Right atrium auricular region (tissue), 2 donors: ENCODE data around the gene XRRA1. TPM values are rescaled to one million over a fixed set of nuclear protein-coding genes. Genes with fewer than 3 reads are reported as not detected.

Experiments used
- DNase-seq: peaks from one replicate; pipeline ENCODE4 v3.0.0-alpha.2; 2019; ENCODE audit warnings: low spot score
- H3K27ac ChIP-seq, 2 donors: fragments of 200-600 bp; sonication (generic); 1 replicate in 1 of 2; 2 replicates in 1 of 2; pipeline ENCODE4 v1.5.1; 2016 to 2019
- H3K27me3 ChIP-seq, 2 donors: fragments of 200-600 bp; sonication (generic); one replicate each; pipeline versions ENCODE4 v1.5.1 to v1.6.0; 2017 to 2019
- H3K36me3 ChIP-seq: fragments of 200-600 bp; sonication (generic); one replicate; pipeline ENCODE4 v1.5.1; 2016
- H3K4me1 ChIP-seq, 2 donors: fragments of 200-600 bp; sonication (generic); one replicate each; pipeline versions ENCODE4 v1.5.1 to v1.6.0; 2017 to 2019
- H3K4me3 ChIP-seq, 2 donors: fragments of 200-600 bp; sonication (generic); 1 replicate in 1 of 2; 2 replicates in 1 of 2; pipeline ENCODE4 v1.5.1; 2017 to 2019; ENCODE audit warnings: mild to moderate bottlenecking in 1 of 2, moderate library complexity in 1 of 2
- H3K9me3 ChIP-seq, 2 donors: fragments of 200-600 bp; sonication (generic); one replicate each; pipeline ENCODE4 v1.5.1; 2019
- total RNA-seq, 2 donors: library from RNA; depleted of rRNA; stranded (reverse); fragments of >200 nt; gene quantifications; one replicate each; pipeline ENCODE4 v1.1.0, GENCODE V29; 2016
- TF ChIP-seq, protein P1 (sequence below), 2 donors: fragments of 200-600 bp; sonication (generic); IDR thresholded peaks; one replicate each; pipeline ENCODE4 v1.5.1; 2019; ENCODE audit warnings: antibody characterized with exemption in 2 of 2

The XRRA1 gene
- total RNA-seq, 2 donors from 2014 or later = 6.8 to 8.1 TPM

DNA sequence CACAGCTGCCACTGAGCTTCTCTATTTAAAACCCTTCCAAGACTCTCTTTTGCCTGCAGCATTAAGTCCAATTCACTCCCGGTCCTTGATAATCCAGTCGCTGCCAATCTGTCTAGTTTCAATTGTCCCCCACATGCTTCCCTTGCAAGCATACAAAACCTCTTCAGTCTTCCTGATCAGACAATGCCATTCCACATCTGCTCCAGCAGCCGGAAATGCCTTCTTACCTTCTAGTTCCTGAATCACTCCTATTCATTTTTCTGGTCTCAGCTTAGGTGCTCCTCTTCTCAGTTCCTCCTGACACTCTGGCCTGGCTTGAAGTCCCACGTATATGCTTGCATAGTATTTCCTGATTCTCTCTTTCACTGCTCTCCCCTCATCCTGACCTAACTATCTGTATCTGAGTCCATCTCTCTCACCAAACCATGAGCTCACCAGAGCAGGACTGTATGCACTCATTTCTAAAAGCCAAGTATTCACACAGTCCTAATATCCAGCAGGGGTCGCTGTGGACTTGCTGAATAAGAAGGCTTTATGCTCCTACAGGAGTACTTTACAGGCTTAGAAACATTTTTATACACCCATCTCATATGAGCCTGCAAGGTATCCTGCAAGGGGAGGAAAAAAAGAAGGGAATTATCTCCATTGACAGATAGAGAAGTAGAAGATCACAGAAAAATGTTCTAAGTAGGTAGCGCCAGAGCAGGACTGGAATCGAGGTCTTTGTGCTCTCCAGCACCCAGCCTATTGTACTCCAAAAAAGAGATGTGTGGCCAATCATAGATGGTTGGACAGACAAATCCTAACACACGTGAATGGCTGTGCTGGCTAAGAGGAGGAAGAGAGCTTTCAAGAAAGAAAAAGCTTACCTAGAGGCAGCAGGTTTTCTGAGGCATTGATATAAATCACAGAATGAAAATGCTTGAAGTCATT lies 19.2 kb downstream of the XRRA1 start:
- Histone ChIP-seq H3K27me3 (no peaks in the 10 kb centered on the region), H3K9me3 (no peaks in the 10 kb centered on the region), H3K4me3 (no peak overlapping the region), H3K36me3 (peaks cover 18% of the 10 kb centered on the region), H3K4me1 (no peaks in the 10 kb centered on the region), H3K27ac (no peak overlapping the region)
- DNase-seq = peak; percentile 67
- TF ChIP-seq, protein P1, sequence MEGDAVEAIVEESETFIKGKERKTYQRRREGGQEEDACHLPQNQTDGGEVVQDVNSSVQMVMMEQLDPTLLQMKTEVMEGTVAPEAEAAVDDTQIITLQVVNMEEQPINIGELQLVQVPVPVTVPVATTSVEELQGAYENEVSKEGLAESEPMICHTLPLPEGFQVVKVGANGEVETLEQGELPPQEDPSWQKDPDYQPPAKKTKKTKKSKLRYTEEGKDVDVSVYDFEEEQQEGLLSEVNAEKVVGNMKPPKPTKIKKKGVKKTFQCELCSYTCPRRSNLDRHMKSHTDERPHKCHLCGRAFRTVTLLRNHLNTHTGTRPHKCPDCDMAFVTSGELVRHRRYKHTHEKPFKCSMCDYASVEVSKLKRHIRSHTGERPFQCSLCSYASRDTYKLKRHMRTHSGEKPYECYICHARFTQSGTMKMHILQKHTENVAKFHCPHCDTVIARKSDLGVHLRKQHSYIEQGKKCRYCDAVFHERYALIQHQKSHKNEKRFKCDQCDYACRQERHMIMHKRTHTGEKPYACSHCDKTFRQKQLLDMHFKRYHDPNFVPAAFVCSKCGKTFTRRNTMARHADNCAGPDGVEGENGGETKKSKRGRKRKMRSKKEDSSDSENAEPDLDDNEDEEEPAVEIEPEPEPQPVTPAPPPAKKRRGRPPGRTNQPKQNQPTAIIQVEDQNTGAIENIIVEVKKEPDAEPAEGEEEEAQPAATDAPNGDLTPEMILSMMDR (IDR thresholded peaks at IDR 0.05) = peak; percentile 56 to 85

DNA sequence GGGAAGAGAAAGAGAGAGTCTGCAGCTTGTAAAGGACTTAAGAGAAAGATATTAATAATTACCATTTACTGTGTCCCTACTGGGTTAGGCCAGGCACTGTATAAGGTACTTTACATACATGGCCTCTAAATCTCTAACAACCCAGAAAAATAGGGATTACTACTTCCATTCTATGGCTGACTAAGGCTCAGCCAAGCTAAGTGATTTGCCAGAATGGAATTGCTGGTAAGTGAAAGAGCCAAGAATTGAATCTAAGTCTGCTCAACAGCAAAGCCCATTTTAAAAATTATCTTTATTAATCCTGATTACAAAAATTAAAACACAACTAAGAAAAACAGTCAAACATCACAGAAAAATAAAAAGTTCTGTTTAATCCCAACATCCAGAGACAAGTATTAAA lies 21.4 kb downstream of the XRRA1 start:
- Histone ChIP-seq H3K9me3 (no peaks in the 10 kb centered on the region), H3K27me3 (no peaks in the 10 kb centered on the region), H3K27ac (no peak overlapping the region), H3K4me1 (no peaks in the 10 kb centered on the region), H3K4me3 (no peak overlapping the region), H3K36me3 (peaks cover 9% of the 10 kb centered on the region)
- TF ChIP-seq, protein P1 (IDR thresholded peaks at IDR 0.05) = no peak
- no peak for DNase-seq

DNA sequence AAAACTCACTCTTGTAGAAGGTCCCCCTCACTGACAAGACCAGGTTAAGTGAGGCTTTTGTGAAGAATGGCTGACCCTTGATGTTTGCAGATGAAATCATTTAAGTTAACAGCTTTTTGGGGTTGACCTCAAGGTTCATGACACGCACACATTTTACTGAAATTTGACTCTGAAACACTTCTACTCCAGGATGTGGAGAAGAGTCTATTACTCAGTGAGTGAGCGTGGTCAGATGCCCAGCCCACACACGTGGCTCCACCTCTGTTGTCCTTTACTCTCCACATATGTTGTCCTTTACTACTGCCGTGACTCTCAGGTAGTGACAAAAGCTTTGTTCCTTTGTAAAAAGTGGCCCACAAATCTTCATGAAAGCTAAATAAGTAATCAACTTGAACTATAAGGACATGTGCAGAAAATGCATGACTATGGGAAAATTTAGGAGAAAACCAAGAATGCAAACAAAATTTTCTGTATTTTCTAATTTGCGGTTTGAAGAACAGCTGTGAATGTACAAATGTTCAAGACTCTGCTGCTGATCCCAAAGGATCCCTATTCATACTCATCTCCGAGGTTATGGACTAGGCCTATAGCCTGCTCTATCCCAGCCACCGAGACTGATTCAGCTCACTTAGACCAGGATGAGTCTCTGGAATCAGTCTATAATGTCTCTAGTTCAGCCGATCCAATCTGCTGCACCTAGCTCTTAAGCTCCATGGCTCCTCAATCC lies 22.4 kb downstream of the XRRA1 start:
- no peaks in the 10 kb centered on the region for H3K4me1 ChIP-seq
- H3K27ac ChIP-seq = no peak overlapping the region
- no peak for DNase-seq
- H3K4me3 ChIP-seq = no peak overlapping the region
- H3K36me3 ChIP-seq = no peaks in the 10 kb centered on the region
- H3K27me3 ChIP-seq = no peaks in the 10 kb centered on the region
- no peaks in the 10 kb centered on the region for H3K9me3 ChIP-seq
- TF ChIP-seq, protein P1 (IDR thresholded peaks at IDR 0.05) = no peak

GRCh38 chr11:74925281-74925680 lies 23.6 kb downstream of the XRRA1 start:
- no peak overlapping the region for H3K27ac ChIP-seq
- H3K9me3 ChIP-seq = no peaks in the 10 kb centered on the region
- no peaks in the 10 kb centered on the region for H3K27me3 ChIP-seq
- TF ChIP-seq, protein P1 (IDR thresholded peaks at IDR 0.05) = no peak
- no peak overlapping the region for H3K4me3 ChIP-seq
- no peaks in the 10 kb centered on the region for H3K36me3 ChIP-seq
- H3K4me1 ChIP-seq = no peaks in the 10 kb centered on the region
- no peak for DNase-seq

- TF ChIP-seq, protein P1 (IDR thresholded peaks at IDR 0.05) = no peak
- H3K4me1 ChIP-seq = no peaks in the 10 kb centered on the region
- H3K36me3 ChIP-seq = peaks cover 9% of the 10 kb centered on the region
- no peak overlapping the region for H3K4me3 ChIP-seq
- H3K27ac ChIP-seq = no peak overlapping the region
- no peaks in the 10 kb centered on the region for H3K9me3 ChIP-seq
- H3K27me3 ChIP-seq = no peaks in the 10 kb centered on the region
- DNase-seq = no peak
Measured at GRCh38 chr11:74923125-74923524, 25.8 kb downstream of the XRRA1 start.
